Upper lobe of left lung (tissue), 6 donors: Measurements from ENCODE around the gene PKD2. TPM values are rescaled to one million over a fixed set of nuclear protein-coding genes. Genes with fewer than 3 reads are reported as not detected.

Source experiments
- ATAC-seq, 2 donors: fragments of 200-7000 bp; cut with Tn5 transposase; one replicate each; pipeline ENCODE4 v1.9.1; 2022; ENCODE audit warnings: mild to moderate bottlenecking in 2 of 2, moderate library complexity in 2 of 2; ENCODE audit not compliant: low FRiP score in 2 of 2
- DNase-seq, 2 donors: peaks; one replicate each; pipeline ENCODE4 v3.0.0-alpha.2; 2019 to 2020
- H3K27ac ChIP-seq, 4 donors: fragments of 200-600 bp; sonication (generic); one replicate each; pipeline ENCODE4 v1.5.1; 2016 to 2019
- H3K27me3 ChIP-seq, 4 donors: fragments of 200-600 bp; sonication (generic); one replicate each; pipeline ENCODE4 v1.5.1; 2017 to 2019
- H3K36me3 ChIP-seq, 4 donors: fragments of 200-600 bp; sonication (generic); one replicate each; pipeline ENCODE4 v1.5.1; 2016 to 2019
- H3K4me1 ChIP-seq, 4 donors: fragments of 200-600 bp; sonication (generic); one replicate each; pipeline ENCODE4 v1.5.1; 2018 to 2019
- H3K4me3 ChIP-seq, 4 donors: fragments of 200-600 bp; sonication (generic); one replicate each; pipeline ENCODE4 v1.5.1; 2017 to 2019; ENCODE audit warnings: mild to moderate bottlenecking in 2 of 4, moderate library complexity in 1 of 4
- H3K9me3 ChIP-seq, 4 donors: fragments of 200-600 bp; sonication (generic); one replicate each; pipeline ENCODE4 v1.5.1; 2018 to 2019
- CTCF ChIP-seq, 6 experiments: fragments of 450-650 bp in 4 of 6; fragments of 200-600 bp in 2 of 6; sonication (generic) in 2 of 6; IDR thresholded peaks; one replicate each; pipeline ENCODE4 v1.5.1; 2016 to 2019; ENCODE audit warnings: antibody characterized with exemption in 6 of 6
- EP300 ChIP-seq, 4 donors: sonication (generic); formaldehyde crosslinking; IDR thresholded peaks; one replicate each; pipeline ENCODE4 v1.5.1; 2017; ENCODE audit warnings: antibody characterized with exemption in 4 of 4, control low read depth in 2 of 4
- POLR2A ChIP-seq, 4 donors: fragments of 450-650 bp; IDR thresholded peaks; one replicate each; pipeline ENCODE4 v1.5.1; 2016 to 2017; ENCODE audit warnings: antibody characterized with exemption in 4 of 4, mild to moderate bottlenecking in 2 of 4
- POLR2AphosphoS5 ChIP-seq, 2 donors: sonication (generic); formaldehyde crosslinking; IDR thresholded peaks; one replicate each; pipeline ENCODE4 v1.5.1; 2017; ENCODE audit warnings: antibody characterized with exemption in 2 of 2
- WGBS, 2 donors: methylation state at CpG; one replicate each; pipeline ENCODE4 v1.1.5; 2017 to 2018; 5-methylcytosine and 5-hydroxymethylcytosine counted together
- total RNA-seq, 6 donors: library from RNA; depleted of rRNA in 4 of 6; stranded (reverse); fragments of >200 nt in 4 of 6; gene quantifications; one replicate each; pipeline versions ENCODE4 v1.1.0 to v1.2.1, GENCODE V29; 2016 to 2021
- donor health status: DM: no; HTN: no; CAD: no; lungs with moderate emphysema.
- donor health status: DM: no; HTN: yes; CAD: no; lungs with severe emphysema.

Gene PKD2
- total RNA-seq, 6 donors from 2014 or later, result 19.5 to 76.5 (median 32.5) TPM

- no peaks in the 10 kb centered on the region for H3K27me3 ChIP-seq
- ATAC-seq (no peak), DNase-seq (no peak)
- no peak overlapping the region for H3K4me3 ChIP-seq
- TF ChIP-seq POLR2AphosphoS5 (IDR thresholded peaks at IDR 0.05) (no peak), POLR2A (IDR thresholded peaks at IDR 0.05) (no peak), CTCF (IDR thresholded peaks at IDR 0.05) (no peak), EP300 (IDR thresholded peaks at IDR 0.05) (no peak)
- H3K9me3 ChIP-seq, result no peaks in the 10 kb centered on the region
- WGBS, 2 donors, result 62 to 65% methylated on average over 3 of the region's 3 CpGs
- H3K4me1 ChIP-seq, result peaks cover 7 to 48% (median 14%) of the 10 kb centered on the region in 4 donors
- H3K36me3 ChIP-seq, result no peaks in the 10 kb centered on the region
- no peak overlapping the region for H3K27ac ChIP-seq
These were observed 5.2 kb downstream of the PKD2 start for GRCh38 chr4:88012647-88013046.

GRCh38 chr4:88014386-88014905 lies 7.0 kb downstream of the PKD2 start:
- WGBS, 2 donors, result 90 to 94% methylated on average over 3 of the region's 3 CpGs
- no peak for ATAC-seq
- H3K4me3 ChIP-seq, result no peak overlapping the region

GRCh38 chr4:88015659-88016295 lies 8.3 kb downstream of the PKD2 start:
- no peaks in the 10 kb centered on the region for H3K9me3 ChIP-seq
- H3K4me3 ChIP-seq, result no peak overlapping the region
- DNase-seq, result no peak
- WGBS, 2 donors, result 92 to 94% methylated on average over 8 to 9 of the region's 10 CpGs
- H3K27me3 ChIP-seq, result no peaks in the 10 kb centered on the region
- TF ChIP-seq CTCF (IDR thresholded peaks at IDR 0.05), result no peak
- TF ChIP-seq POLR2AphosphoS5 (IDR thresholded peaks at IDR 0.05), result no peak
- TF ChIP-seq EP300 (IDR thresholded peaks at IDR 0.05), result no peak
- no peak for TF ChIP-seq POLR2A (IDR thresholded peaks at IDR 0.05)
- peaks cover under 1 to 22% (median 6%) of the 10 kb centered on the region in 4 donors for H3K4me1 ChIP-seq
- peaks cover 0 to 6% (median 0%) of the 10 kb centered on the region in 4 donors for H3K36me3 ChIP-seq
- H3K27ac ChIP-seq, result peak overlapping the region in 1 of 4 donors; percentile 27
- no peak for ATAC-seq

More at GRCh38 chr4:88014386-88014905, 7.0 kb downstream of the PKD2 start:
- no peaks in the 10 kb centered on the region for H3K9me3 ChIP-seq
- peaks cover 0 to under 1% (median 0%) of the 10 kb centered on the region in 4 donors for H3K36me3 ChIP-seq
- H3K27me3 ChIP-seq, result no peaks in the 10 kb centered on the region
- TF ChIP-seq POLR2AphosphoS5 (IDR thresholded peaks at IDR 0.05), result no peak
- TF ChIP-seq CTCF (IDR thresholded peaks at IDR 0.05), result no peak
- no peak for TF ChIP-seq EP300 (IDR thresholded peaks at IDR 0.05)
- no peak for TF ChIP-seq POLR2A (IDR thresholded peaks at IDR 0.05)
- DNase-seq, result no peak
- peaks cover 4 to 33% (median 9%) of the 10 kb centered on the region in 4 donors for H3K4me1 ChIP-seq
- no peak overlapping the region for H3K27ac ChIP-seq

- Histone ChIP-seq H3K36me3 (peaks cover 0 to 11% (median 0%) of the 10 kb centered on the region in 4 donors), H3K9me3 (no peaks in the 10 kb centered on the region), H3K27ac (peak overlapping the region; percentile 56 to 75 (median 72)), H3K4me1 (peaks cover 0 to 9% (median 2%) of the 10 kb centered on the region in 4 donors), H3K27me3 (no peaks in the 10 kb centered on the region), H3K4me3 (no peak overlapping the region)
- DNase-seq (no peak), ATAC-seq (peak in 1 of 2 donors; percentile 94)
- TF ChIP-seq POLR2A (IDR thresholded peaks at IDR 0.05), result no peak
- peak in 1 of 2 donors; percentile 33 for TF ChIP-seq POLR2AphosphoS5 (IDR thresholded peaks at IDR 0.05)
- TF ChIP-seq EP300 (IDR thresholded peaks at IDR 0.05), result no peak
- no peak for TF ChIP-seq CTCF (IDR thresholded peaks at IDR 0.05)
- 80 to 90% methylated on average over 7 of the region's 7 CpGs for WGBS, 2 donors
These were observed 10.3 kb downstream of the PKD2 start for GRCh38 chr4:88017516-88018297.
